DND-41 (cell line): ENCODE results near the gene SEMA6A.

Source experiments
- EZH2 ChIP-seq: IDR thresholded peaks from 3 replicates; pipeline ENCODE4 v1.6.1; 2012; ENCODE audit warnings: borderline replicate concordance, low read depth, mild to moderate bottlenecking, moderate library complexity, low read length, inconsistent platforms; ENCODE audit not compliant: severe bottlenecking
- TF ChIP-seq, protein P1 (sequence below): IDR thresholded peaks from 2 replicates; pipeline ENCODE4 v1.5.1; 2012; ENCODE audit warnings: borderline replicate concordance, low read length, moderate library complexity, mild to moderate bottlenecking; ENCODE audit not compliant: poor library complexity, severe bottlenecking; ENCODE audit errors: extremely low read depth

DNA sequence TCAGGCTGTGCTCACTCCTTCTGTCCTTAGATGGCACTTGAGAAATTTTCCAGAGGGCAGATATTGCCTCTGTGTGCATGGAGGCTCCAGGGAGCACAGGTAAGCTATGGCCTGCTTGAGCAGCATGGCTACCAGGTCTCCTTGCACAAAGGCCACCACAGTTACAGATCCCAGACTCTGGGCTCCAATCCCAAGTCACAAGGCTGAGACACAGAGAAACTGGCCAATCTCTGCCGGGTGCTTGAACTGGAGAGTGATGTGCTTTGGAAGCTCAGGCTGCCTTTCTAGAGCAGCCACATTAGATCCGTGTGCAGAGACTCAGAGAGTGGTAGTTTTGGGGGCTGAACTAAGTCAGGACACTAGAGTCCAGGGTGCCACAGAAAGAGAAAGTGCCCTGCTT is 145.7 kb downstream of the SEMA6A start:
- TF ChIP-seq, protein P1, sequence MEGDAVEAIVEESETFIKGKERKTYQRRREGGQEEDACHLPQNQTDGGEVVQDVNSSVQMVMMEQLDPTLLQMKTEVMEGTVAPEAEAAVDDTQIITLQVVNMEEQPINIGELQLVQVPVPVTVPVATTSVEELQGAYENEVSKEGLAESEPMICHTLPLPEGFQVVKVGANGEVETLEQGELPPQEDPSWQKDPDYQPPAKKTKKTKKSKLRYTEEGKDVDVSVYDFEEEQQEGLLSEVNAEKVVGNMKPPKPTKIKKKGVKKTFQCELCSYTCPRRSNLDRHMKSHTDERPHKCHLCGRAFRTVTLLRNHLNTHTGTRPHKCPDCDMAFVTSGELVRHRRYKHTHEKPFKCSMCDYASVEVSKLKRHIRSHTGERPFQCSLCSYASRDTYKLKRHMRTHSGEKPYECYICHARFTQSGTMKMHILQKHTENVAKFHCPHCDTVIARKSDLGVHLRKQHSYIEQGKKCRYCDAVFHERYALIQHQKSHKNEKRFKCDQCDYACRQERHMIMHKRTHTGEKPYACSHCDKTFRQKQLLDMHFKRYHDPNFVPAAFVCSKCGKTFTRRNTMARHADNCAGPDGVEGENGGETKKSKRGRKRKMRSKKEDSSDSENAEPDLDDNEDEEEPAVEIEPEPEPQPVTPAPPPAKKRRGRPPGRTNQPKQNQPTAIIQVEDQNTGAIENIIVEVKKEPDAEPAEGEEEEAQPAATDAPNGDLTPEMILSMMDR = no peak
- no peak for TF ChIP-seq EZH2
